Epithelial cell of prostate (primary cell): ENCODE data around the gene GPR157.
A peak's percentile ranks its signal among the peaks of the same experiment; 100 is the strongest.
"Not testable (repeated sequence)": the region's sequence is repeated elsewhere in the genome, so short reads cannot be mapped to it uniquely, and the experiment has no call there.

Experiments
- DNase-seq: peaks from one replicate; pipeline ENCODE4 v3.0.0-alpha.2; 2011; ENCODE audit warnings: low read depth, low spot score
- H3K27ac ChIP-seq: fragments of 450-650 bp; 2 replicates; pipeline ENCODE4 v1.5.1; 2017; ENCODE audit warnings: mild to moderate bottlenecking

GPR157 gene

DNA sequence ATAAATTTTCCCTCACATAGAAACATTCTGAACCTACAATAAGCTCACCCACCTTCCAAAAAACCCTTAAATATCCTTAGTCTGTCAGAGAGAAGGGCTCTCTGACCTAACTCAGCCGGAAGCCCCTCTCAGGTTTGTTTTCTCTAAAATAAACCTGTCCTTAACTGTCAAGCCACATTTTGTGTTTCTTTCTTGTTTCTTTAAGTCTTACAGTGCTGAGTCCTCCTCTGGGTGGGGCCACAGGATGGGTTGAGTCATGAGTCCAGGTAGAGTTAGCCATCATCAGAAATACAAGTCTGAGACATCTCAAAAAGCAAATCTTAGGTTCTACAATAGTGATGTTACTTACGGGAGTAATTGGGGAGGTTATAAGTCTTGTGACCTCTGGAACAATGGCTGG lies 33.1 kb downstream of the GPR157 start:
- DNase-seq = no peak
- H3K27ac ChIP-seq = no peak overlapping the region

DNA sequence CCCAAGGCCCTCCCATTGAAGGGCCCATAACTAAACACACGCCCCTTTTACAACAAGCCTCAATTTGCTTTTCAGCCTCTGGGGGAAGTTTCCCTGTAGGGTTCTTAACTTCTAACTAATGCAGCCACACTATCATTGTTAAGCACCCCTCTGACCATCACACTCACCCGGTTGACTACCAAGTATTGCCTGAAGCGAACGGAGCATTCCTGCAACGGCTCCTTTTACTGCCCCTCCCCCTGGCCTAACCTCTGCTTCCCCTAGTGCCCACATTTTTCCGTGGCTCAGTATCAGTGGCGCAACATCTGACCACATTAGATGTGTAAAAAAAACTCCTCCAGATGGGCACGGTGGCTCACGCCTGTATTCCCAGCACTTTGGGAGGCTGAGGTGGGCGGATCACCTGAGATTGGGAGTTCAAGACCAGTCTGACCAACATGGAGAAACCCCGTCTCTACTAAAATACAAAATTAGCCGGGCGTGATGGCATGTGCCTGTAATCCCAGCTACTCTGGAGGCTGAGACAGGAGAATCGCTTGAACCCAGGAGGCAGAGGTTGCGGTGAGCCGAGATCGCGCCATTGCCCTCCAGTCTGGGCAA lies 34.8 kb downstream of the GPR157 start:
- not testable (repeated sequence) for H3K27ac ChIP-seq, DNase-seq

DNA sequence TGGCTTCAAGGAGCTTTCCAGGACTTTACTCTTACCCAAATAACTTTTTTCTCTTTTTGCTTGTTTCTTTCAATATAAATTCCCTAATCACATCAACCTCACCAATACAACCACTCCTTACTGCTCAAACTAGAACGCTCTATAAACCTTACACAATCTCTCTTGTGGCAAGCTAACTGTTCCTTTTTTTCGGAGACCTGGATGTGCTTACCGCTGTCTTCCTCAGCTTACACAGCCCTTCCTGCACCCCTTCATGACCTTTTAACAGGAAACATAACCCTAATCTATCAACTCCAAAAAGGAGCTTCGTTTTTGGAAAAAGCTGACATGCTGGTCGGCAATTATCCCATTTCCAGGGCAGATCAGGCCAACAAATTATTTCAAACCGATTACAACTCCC lies 35.3 kb downstream of the GPR157 start:
- no peak for DNase-seq
- H3K27ac ChIP-seq = no peak overlapping the region

DNA sequence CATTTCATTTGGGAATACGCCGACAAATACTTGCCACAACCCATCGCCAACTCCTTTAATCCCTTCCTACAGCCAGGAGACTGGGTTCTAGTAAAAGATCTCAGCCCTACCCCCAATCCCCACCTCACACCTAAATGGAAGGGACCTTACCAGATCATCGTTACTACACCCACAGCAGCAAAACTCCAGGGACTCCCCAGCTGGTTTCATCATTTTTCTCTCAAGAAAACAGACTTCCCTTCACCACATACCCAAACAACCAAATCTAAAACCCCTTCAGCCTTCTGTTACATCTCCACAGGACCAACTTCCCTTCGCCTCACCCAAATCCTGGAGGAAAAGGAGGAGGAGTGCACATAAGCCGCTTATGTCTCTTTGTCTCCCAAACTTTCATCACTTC lies 35.8 kb downstream of the GPR157 start:
- H3K27ac ChIP-seq = no peak overlapping the region
- no peak for DNase-seq

DNA sequence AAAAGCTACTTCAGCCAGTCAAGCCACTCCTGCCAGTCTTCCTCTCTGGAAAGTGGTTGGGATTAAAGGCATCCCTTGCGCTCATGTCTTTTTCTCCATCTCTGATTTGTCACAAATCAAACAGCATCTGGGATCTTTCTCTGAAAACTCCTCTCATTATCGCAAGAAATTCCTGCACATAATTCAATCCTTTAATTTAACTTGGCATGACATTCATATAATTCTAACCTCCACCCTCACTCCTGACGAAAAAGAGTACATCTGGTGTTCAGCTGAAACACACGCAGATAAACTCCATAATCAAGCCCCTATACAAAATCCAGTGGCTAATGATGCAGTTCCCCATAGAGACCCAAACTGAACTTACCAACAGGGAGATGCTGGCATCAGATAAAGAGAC lies 40.1 kb downstream of the GPR157 start:
- DNase-seq = no peak
- H3K27ac ChIP-seq = no peak overlapping the region

DNA sequence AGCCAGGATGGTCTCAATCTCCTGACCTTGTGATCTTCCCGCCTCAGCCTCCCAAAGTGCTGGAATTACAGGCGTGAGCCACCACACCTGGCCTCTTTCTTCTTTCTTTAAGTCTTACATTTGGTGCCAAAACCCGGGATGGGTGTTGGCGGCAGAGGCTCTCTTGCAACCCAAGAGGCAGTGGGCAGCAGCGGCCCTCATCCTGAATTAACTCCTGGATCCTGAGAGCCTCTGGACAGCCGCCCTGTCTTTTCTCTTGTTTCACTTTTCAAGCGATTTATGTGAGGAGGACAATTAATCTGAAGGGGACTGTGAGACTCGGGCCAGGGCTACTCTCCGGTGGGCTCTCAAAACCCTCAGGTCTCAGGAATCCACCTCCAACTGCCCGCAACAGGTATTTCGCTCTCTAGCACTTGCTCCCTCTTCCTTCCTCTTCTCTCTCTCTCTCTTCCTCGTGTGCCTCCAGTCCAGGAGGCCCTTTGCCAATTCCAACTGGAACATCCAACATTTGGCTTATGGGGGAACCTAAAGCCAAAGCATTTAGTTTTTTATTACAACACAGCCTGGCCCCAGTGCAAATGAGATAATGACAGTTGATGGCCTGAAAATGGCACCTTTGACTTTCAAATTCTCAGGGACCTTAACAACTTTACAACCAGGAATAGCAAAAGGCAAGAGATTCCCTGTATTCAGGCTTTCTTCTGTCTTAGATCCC lies 41.3 kb downstream of the GPR157 start:
- no peak for DNase-seq
- H3K27ac ChIP-seq = no peak overlapping the region

DNA sequence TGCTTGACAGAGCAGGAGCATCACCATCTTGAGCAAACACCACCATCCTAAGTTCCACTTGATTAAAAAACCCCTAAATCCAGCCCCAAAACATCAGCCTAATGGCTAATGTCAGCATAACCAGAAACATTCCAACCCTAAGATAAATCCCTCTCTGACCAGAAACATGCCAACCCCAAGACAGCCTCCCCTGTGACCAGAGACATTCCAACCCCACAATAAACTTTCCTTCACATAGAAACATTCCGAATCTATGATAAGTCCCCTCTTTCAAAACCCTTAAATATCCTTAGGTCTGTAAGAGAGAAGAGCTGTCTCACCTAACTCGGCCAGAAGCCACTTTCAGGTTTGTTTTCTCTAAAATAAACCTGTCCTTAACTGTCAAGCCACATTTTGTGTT lies 42.1 kb downstream of the GPR157 start:
- no peak overlapping the region for H3K27ac ChIP-seq
- no peak for DNase-seq

DNA sequence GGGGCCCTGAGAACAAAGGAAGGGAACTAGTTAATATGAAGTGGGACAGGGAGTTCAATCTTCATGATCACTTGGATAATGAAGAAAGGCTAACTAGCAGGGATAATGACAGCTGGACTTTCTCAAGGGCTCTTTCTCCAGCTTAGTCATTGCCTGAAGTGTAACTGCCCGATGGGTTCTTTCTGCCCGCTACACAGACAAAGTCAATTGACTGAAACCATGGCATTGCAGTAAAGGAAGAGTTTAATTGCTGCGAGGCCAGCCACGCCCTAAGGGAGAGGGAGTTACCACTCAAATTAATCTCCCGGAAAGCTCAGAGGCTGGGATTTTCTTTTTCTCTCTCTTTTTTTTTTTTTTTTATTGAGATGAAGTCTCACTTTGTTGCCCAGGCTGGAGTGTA lies 42.9 kb downstream of the GPR157 start:
- H3K27ac ChIP-seq = no peak overlapping the region
- DNase-seq = no peak

DNA sequence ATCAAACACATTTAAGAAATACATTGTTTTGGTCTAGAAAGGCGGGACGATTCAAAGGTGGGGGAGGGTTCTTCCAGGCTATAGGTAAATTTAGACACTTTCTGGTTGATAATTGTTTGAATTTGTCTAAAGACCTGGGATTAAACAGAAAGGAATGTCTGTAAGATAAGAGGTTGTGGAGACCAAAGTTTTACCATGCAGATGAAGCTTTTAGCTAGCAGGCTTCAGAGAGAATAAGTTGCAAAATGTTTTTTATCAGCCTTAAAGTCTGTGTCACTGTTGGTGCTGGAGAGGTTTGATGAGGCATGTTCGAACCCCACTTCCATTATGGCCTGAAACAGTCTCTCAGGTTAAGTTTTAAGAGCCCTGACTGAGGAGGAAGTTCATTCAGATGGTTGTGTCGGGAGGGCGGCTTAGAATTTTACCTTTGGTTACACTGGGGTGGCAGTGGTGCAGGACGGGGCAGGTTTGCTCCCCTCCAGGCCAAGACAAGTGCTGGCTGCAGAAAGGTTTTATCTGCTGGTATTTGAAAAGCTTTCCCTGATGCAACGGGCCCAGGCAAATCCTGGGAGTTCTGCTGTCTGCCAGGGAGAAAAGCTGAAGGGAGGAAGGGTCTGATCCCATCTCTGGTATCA lies 43.5 kb downstream of the GPR157 start:
- no peak for DNase-seq
- H3K27ac ChIP-seq = peak overlapping the region; percentile 19

DNA sequence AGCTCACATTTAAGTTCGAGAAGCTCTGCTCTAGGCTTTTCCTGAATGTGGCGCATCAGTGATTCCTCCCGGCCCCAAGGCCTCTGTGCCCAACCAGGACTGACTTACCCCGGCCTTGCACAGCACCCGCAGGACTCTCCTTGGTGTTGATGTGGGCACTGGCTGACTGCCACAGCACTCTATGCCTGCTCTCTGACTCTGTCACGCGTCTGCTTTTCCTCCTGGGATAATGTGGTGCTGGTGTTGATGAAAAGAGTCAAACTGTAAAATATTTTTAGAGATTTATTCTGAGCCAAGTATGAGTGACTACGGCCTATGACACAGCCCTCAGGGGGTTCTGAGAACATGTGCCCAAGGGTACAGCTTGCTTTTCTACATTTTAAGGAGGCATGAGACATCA lies 44.0 kb downstream of the GPR157 start:
- peak overlapping the region; percentile 19 for H3K27ac ChIP-seq
- no peak for DNase-seq

DNA sequence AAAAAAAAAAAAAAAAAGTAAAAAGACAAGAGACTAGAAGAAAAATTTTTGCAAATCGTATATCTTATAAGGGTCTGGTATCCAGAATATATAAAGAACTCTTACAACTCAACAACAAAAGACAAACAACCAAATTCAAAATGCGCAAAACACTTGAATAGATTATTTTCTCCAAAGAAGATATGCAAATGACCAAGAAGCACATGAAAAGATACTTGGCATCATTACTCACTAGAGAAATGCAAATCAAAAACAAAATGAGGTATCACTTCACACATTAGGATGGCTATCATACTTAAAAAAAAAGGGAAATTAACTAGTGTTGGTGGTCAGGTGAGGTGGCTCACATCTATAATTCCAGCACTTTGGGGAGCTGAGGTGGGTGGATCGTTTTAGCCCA lies 47.4 kb downstream of the GPR157 start:
- DNase-seq = no peak
- H3K27ac ChIP-seq = peak overlapping the region; percentile 28

DNA sequence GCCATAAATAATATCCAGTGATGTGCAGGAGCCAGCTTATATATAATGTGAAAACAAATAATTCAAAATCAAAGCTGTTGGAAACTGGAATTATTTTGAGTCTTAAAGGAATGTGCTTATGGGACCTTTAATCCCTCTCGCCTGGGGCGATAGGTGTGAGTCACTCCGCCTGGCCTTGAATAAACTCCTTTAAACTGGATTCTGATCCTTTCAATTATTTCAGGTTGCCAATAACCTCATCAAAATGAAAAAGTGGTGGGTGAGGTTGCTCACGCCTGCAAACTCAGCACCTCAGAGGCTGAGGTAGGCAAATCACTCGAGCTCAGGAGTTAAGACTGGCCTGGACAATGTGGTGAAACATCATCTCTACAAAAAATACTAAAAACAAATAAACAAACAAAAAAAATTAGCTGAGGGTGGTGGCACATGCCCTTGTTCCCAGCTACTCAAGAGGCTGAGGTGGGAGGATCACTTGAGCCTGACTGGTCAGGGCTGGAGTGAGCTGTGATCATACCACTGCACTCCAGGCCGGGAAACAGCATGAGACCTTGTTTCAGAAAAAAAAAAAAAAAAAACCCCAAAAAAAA lies 48.1 kb downstream of the GPR157 start:
- H3K27ac ChIP-seq = peak overlapping the region; percentile 28
- DNase-seq = peak; percentile 41

DNA sequence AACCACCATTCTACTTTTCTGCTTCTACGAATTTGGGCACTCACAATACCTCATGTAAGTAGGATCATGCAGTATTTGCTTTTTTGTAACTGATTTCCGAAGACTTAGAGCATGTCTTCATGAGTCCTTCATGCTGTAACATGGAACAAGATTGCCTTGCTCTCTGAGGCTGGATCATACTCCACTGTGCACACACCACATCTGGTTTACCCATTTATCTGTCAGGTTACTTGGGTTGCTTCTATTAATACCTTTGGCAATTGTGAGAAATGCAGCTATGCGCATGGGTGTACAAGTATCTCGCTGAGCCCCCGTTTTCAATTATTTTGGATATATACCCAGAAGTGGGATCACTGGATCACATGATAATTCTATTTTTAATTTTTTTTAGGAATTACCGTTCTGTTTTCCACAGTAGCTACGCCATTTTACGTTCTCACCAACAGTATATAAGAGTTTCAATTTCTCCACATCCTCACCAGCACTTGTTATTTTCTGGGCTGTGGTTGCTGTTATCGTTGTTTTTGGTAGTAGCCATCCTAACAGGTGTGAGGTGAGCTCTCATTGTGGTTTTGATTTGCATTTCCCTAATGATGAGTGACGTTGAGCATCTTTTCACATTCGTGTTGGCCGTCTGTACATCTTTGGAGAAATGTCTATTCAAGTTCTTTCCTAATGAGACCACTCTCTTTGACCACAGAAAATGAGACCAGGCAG lies 48.8 kb downstream of the GPR157 start:
- H3K27ac ChIP-seq = peak overlapping the region; percentile 28
- no peak for DNase-seq

DNA sequence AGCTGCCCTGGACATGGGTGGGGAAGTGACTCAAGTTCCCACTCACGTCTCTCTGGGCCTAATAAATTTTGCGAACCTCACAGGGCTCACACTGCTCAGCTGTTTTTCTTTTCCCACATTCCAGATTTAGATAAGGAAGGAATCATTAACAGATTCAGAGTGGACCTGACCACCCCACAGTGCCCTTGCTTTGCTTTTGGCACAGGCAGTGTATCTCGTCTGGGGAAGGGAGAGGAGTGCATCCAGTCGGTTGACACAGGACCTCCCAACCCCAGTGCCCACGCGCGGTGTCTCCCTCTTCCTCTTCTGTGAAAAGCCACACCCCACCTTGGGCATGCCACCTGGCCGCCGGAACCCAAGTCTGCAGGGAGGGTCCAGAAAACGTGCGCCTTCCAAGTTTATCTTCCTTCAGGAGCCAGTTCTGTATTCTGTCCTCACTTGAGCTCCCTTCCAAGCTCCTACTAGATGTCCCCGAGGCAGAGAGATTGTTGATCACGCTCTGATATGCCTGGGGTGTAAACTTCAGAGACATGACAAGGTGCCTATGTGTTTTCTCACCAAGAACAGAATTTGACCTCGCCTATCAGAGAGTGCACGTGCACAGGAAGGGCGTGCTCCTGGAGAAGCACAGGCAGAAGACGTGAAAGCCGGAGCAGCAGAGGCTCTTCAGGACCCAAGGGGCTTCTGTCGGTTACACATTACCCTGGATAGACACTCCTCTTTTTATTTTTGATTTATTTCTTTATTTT lies 50.0 kb downstream of the GPR157 start:
- peak overlapping the region; percentile 65 for H3K27ac ChIP-seq
- no peak for DNase-seq

DNA sequence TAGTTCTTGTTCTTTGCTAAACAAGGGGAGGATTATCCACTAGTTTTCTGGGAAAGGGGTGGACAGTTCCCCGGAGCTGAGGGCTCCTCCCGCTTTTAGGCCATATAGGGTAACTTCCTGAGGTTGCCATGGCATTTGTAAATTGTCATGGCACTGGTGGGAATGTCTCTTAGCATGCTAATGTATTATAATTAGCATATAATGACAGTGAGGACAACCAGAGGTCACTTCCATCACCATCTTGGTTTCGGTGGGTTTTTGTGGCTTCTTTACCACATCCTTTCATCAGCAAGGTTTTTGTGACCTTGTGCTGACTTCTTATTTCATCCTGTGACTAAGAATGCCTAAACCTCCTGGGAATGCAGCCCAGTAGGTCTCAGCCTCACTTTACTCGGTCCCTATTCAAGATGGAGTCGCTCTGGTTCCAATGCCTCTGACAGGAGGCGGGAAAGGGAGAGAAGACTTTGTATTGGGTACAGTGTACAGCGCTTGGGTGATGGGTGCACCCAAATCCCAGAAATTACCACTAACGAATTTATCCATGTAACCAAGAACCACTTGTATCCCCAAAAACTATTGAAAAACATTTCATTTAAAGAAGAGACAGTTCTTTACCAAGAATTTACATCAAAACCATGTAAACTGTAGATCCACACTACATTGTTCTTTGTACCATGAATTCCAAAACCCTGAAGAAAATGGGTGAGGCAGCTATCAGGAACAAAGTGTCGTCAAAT lies 50.7 kb downstream of the GPR157 start:
- DNase-seq = no peak
- peak overlapping the region; percentile 65 for H3K27ac ChIP-seq

DNA sequence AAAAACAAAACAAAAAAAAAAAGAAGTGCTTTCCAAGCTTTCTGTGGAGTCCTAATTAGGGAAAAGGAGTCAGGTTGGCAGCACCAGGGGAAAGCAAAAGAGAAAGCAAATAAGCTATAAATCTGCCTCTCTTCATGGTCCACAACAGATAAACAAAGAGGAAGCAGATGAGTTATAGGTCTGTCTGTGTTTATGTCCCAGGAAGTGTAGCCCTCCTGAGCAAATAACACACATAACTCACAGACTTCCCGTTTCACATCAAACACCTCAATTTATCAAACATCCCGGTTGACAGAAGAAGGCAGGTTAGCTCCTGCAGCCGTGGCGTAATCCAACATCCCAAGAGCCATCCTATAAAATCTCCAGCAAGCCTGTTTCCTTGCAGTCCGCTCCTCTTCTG lies 53.9 kb downstream of the GPR157 start:
- H3K27ac ChIP-seq = peak overlapping the region; percentile 7
- DNase-seq = peak; percentile 53

DNA sequence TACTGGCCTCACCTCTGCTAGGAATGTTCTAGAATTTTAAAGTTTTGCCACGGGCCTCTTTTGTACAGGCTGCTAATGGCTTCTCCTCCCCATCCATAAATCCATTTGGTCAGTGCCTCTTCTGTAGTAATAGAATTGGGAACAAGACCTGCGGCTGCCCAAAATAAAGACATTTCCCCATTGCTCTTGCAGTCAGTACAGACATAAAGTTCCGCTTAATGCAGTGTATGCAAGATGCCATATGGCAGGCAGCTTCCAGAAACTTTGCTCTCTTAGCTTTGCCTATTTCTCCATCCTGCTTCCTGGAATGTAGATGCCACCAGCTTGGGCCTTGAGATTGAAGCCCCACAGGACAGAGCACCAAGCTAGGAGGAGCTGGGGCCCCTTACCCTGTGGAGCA lies 55.8 kb downstream of the GPR157 start:
- DNase-seq = no peak
- H3K27ac ChIP-seq = no peak overlapping the region

DNA sequence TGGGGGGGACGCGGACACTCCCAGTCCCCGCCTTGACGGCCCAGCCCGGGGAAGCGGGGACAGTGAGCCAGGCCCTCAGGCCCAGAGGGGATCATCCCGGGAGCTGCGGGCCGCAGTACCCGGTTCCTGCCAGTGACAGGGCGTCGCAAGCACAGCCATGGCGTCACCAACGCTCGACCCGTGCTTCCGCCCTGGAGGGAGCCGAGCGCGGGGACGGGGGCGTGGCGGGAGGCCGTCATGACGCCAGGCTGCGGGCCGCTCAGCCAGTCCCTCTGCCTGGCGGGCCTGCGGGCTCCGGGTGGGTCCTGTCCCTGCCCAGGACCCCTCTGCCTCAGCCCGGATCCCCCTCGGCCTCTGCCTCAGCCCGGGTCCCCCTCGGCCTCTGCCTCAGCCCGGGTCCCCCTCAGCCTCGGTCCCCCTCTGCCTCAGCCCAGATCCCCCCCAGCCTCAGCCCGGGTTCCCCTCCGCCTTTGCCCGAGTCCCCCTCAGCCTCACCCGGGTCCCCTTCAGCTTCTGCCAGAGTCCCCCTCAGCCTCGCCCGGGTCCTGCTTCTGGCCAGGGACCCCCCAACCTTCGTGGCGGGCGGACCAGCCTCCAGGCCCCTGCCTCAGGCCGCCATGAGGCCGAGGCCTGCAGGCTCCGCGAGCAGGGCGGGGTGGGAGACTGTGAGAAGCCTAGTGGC lies 57.2 kb downstream of the GPR157 start:
- H3K27ac ChIP-seq = no peak overlapping the region
- no peak for DNase-seq

DNA sequence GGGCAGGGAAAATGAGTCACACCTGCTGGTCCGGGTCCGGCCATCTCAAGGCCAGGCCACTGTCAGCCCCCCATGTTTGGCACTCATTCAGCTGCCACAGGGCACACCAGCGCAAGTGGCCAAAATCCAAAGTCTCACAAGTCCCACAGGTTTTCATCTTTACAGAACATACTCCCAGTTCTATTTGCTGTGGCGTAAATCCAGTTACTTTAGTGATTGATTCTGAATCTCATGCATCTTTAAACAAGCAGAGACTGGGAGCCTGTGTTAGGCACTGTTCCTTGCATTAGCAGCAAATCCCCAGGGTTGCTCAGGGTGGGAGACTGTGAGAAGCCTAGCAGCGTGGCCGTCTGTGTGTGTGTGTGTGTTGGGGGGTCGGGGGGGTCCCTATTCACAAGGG lies 58.4 kb downstream of the GPR157 start:
- no peak overlapping the region for H3K27ac ChIP-seq
- no peak for DNase-seq
